NCI-H446 treated with DMSO at 0.1 percent for 48 hours (cell line): ENCODE data around the gene MPHOSPH10.
"Not testable (repeated sequence)": the region's sequence is repeated elsewhere in the genome, so short reads cannot be mapped to it uniquely, and the experiment has no call there.

Source experiments
- DNase-seq: peaks from one replicate; lab custom pipeline; 2025; lab: John Stamatoyannopoulos, UW

MPHOSPH10 gene

DNA sequence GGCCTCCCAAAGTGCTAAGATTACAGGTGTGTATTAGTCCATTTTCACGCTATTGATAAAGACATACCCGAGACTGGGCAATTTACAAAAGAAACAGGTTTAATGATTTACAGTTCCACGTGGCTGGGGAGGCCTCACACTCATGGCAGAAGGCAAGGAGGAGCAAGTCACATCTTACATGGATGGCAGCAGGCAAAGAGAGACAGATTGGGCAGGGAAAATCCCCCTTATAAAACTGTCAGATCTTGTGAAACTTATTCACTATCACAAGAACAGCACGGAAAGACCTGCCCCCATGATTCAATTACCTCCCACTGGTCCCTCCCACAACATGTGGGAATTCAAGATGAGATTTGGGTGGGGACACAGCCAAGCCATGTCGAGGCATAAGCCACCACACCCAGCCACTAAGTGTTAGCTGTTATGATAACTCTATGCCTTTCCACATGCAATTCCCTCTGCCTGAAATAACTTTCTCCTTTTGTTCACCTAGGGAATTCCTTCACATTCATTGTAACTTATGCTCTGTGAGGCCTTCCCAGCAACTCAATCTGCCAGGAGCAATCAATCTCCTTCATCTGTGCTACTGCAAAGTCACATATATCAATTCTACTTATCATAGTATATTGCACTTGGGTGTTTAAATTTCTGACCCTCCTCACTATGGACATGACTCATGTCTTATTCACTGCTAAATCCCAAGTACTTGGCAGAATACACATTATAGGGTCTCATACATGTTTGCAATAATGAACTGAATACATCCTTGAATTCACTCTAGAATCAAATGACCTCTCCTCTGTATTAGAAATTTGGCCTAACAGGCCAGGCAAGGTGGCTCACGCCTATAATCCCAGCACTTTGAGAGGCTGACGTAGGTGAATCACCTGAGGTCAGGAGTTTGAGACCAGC, 7.8 kb upstream of the MPHOSPH10 start:
- DNase-seq: no peak

DNA sequence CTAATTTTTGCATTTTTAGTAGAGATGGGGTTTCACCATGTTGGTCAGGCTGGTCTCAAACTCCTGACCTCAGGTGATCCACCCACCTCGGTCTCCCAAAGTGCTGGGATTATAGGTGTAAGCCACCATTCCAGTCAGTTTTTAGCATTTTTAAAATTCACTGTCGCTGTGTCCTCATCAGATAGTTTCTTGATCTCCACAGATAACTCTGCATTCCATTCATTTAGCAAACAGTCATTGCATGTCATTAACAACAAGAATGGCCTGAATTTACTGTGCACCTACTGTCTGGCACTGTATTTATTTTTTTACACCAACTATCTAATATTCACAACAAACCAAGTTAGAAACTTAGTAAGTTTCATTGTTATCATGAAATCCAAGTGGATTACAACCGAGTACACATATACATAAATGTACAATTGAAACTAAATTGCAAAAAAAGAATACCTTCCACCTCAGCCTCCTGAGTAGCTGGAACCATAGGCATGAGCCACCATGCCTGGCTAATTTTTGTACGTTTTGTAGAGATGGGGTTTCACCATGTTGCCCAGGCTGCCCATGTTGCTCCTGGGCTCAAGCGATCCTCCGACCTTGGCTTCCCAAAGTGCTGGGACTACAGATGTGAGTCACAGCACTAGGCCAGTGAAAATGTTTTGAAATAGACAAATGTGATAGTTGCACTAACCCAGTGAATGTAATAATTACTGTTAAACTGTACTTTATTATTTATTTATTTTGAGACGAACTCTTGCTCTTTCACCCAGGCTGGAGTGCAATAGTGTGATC, 4.7 kb upstream of the MPHOSPH10 start:
- DNase-seq: no peak

DNA sequence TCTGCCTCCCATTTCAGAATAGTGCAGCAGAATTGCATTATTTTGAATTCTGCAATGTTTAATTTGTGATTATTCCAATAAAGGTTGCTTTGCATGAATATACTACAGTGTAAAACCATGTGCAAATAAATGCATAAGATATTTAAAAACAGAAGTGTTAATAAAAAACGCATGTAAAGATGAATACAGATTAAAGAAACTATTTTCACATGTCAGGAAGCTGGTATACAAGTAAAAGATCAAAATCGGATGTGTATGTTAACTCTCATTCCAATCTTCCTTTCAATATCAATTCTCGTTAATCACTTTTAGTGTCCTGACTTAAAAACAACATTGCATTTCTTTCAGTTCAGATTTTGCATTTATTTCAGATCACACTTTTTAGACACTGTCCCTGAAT, 3.5 kb upstream of the MPHOSPH10 start:
- no peak for DNase-seq

DNA sequence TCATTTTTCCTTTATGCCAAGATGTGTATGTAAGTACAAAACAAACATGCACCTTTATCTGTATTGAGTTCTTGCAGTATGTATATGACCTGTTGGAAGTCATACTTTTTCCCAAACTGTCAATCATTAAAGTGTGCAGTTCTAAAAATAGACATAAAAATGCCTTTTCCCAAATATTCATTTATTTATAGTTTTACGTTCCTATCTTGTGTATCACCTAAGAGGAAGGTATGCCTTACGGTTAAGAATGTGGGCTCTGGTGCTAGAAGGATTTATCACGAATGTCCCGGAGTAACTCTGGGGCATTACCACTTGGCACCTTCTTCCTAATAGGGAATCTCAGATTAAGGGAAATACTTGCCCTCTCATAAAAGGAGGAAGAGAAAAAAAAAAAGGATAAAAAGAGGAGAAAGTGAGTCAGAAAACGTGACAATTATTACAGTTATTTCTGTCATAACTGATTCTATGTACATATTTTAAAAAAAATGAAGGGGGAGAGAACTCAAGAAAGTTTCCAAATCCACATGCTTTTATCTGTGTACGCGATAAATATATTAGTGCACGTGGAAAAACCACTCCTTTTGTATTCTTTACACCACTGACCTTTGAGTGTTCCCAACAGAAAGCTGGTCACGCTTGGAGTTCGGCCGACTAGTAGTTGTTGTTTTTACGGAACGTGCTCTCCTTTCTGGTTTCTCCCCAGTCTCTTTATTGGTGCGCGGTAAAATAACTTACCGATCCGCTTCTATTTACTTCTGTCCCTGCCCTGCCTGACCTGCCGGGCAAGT, 1.1 kb upstream of the MPHOSPH10 start:
- no peak for DNase-seq

- DNase-seq: no peak
Observed at GRCh38 chr2:71129902-71130151, 607 bp upstream of the MPHOSPH10 start.

DNA sequence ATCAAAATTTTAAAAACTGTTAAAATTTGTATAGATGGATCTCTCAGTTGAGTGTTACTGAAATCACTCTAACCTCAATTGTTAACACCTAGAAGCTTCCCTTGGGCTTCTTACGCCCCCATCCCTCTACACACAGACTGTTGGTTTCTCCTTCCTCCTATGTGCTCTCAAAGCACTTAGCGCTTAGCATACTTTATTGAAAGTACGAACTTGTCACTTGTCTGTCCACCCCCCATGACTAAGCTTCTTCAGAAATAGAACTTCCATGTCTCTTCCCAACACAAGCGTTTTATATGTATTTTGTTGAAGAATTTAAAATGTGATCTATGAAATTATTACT, 441 bp downstream of the MPHOSPH10 start:
- no peak for DNase-seq

GRCh38 chr2:71131387-71132166, 1.1 kb downstream of the MPHOSPH10 start:
- DNase-seq: not testable (repeated sequence)

- no peak for DNase-seq
Observed at GRCh38 chr2:71133603-71134002, 3.2 kb downstream of the MPHOSPH10 start.

DNA sequence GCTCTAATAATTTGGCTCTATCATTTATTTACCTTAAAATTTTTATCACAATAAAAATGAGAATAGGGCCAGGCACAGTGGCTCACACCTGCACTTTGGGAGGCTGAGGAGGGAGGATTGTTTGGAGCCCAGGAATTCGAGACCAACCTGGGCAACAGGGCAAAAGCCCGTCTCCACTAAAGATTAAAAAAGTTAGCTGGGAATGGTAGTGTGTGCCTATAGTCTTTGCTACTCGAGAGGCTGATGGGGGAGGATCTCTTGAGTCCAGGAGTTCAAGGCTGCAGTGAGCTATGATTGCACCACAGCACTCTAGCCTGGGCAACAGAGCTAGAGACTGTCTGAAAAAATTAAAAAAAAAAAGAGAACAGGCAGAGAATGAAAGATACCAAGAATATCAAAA, 5.7 kb downstream of the MPHOSPH10 start:
- DNase-seq: no peak

GRCh38 chr2:71143782-71144181, 13.3 kb downstream of the MPHOSPH10 start:
- no peak for DNase-seq

GRCh38 chr2:71148506-71149063, 18.2 kb downstream of the MPHOSPH10 start:
- DNase-seq: no peak

DNA sequence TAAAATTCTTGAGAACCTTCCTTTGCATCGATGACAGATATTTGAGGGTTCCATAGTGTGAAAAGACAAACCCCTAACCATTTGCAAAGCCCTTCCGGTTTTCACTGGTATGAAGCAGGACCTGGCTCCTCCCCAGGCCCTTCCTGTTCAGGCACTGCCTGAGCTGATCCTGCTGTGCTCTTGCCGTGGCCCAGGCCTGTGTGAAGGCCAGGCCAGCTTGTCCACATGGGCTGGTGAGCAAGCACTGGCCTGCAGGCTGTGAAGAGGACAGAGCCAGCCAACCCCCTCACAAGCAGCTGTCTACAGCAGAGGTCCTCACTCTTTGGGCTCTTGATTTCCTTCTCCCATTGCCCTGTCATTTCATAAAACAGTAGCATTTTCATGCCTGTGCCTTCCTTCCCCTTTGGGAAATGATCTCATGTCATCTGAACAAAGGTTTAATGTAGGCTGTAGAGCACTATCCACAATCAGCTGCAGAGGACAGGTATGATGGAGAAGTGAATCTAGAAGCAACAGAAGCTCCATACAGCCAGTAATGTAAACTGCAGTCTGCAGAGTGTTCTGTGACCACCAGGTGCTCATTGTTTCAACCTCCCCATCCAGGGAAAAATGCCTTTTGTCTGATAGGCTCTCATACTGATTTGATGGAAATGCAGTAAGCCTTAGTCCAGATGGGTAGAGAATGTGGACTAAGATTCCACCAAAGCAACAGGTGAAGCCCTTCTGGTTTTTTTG, 19.8 kb downstream of the MPHOSPH10 start:
- DNase-seq: no peak

GRCh38 chr2:71151620-71152019, 21.2 kb downstream of the MPHOSPH10 start:
- DNase-seq: no peak

GRCh38 chr2:71153585-71154224, 23.3 kb downstream of the MPHOSPH10 start:
- no peak for DNase-seq

DNA sequence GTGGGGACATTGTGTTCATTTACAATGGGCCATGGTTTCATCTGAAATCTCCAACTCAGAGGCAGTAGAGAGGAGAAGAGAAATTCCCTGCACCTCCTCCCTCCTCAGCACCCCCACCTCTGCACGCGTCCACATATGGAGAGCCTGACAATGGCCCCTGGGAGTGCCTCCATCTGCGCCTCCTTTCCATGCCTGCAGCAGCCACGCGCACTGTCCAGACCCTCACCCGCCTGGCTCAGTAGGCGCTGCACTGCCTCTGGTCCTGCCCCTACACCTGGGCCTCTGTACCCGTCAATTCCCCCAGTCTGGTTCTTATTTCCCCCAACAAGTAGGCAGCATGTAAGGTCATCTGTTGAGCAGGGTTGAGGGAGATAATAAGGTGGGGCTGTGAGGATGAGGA, 23.8 kb downstream of the MPHOSPH10 start:
- no peak for DNase-seq

DNA sequence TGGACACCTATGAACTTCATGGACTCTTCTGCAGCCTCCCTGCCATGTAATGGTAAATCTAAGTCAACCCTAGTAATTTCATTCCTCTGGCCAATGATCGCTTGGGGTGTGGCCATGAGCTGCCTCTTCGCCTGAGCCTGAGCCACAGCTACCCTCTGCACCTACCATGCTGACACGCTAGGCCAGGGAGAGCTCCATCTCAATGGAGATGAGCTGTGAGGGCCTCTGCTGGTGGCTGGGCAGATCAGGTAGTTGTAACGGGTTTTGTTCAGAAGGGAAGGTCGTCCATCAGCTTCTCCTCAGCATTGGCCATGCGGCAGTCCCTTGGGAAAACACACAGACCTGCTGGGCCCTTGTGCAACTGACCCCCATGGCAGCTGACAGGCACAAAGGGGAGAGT, 24.4 kb downstream of the MPHOSPH10 start:
- no peak for DNase-seq

- no peak for DNase-seq
Observed at GRCh38 chr2:71155846-71156245, 25.4 kb downstream of the MPHOSPH10 start.

GRCh38 chr2:71156573-71156972, 26.1 kb downstream of the MPHOSPH10 start:
- peak; percentile 4 for DNase-seq

GRCh38 chr2:71157124-71157793, 26.8 kb downstream of the MPHOSPH10 start:
- DNase-seq: no peak

GRCh38 chr2:71166812-71167211, 36.4 kb downstream of the MPHOSPH10 start:
- DNase-seq: no peak
